ENCODE data around the gene SRGAP3. TPM values are rescaled to one million over a fixed set of nuclear protein-coding genes. Genes with fewer than 3 reads are reported as not detected.
A peak's percentile ranks its signal among the peaks of the same experiment; 100 is the strongest.

The SRGAP3 gene
- total and polyA plus RNA-seq, 2 experiments from 2014 or later = 6.0 to 15.7 TPM

DNA sequence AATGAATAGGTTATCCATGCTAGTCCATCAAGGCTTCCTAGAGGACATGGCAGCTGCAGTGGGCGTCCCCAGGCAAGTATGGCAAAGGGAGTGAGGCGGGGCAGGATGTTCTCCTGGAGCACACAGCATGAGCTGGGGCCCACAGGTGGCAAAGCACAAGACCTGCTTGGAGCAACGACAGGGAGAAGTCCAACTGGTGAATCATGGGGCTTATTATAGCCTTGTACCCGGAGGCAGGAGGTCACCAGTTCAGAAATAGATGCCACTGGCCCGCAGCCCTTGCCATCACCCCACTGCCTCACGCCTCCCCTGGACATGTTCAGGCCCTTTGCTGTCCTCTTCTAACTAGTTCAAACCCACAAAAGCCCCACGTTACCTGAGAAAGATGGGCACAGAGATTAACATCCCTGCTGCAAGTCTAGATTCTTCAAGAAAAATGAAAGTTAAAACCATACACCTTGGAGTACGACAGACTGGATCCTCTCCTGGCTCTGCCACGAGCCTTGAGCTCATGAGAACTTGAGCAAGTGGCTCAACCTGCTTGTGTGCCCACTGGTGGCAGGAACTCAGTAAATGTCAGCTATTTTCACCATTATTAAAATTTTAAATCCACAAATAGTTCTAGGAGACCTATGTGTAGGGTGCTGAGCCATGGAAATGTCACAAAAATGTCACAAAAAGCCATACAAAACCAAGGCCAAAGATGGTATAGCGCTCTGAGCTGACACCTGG lies 1.8 kb upstream of the SRGAP3 start:
- Histone ChIP-seq H3K9me3 (ENCODE audit: low read depth) (no peaks in the 10 kb centered on the region), H3K27me3 (peaks cover 8% of the 10 kb centered on the region), H3K4me1 (ENCODE audit: low read depth) (peaks cover 4% of the 10 kb centered on the region), H3K4me3 (no peak overlapping the region), H3K27ac (no peak overlapping the region), H3K36me3 (no peaks in the 10 kb centered on the region)
- TF ChIP-seq, protein P1, sequence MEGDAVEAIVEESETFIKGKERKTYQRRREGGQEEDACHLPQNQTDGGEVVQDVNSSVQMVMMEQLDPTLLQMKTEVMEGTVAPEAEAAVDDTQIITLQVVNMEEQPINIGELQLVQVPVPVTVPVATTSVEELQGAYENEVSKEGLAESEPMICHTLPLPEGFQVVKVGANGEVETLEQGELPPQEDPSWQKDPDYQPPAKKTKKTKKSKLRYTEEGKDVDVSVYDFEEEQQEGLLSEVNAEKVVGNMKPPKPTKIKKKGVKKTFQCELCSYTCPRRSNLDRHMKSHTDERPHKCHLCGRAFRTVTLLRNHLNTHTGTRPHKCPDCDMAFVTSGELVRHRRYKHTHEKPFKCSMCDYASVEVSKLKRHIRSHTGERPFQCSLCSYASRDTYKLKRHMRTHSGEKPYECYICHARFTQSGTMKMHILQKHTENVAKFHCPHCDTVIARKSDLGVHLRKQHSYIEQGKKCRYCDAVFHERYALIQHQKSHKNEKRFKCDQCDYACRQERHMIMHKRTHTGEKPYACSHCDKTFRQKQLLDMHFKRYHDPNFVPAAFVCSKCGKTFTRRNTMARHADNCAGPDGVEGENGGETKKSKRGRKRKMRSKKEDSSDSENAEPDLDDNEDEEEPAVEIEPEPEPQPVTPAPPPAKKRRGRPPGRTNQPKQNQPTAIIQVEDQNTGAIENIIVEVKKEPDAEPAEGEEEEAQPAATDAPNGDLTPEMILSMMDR (IDR thresholded peaks at IDR 0.05; ENCODE audit: low read depth, low read length) = no peak
- DNase-seq (ENCODE audit: low read depth in 1 of 2, low spot score in 1 of 2) = no peak

DNA sequence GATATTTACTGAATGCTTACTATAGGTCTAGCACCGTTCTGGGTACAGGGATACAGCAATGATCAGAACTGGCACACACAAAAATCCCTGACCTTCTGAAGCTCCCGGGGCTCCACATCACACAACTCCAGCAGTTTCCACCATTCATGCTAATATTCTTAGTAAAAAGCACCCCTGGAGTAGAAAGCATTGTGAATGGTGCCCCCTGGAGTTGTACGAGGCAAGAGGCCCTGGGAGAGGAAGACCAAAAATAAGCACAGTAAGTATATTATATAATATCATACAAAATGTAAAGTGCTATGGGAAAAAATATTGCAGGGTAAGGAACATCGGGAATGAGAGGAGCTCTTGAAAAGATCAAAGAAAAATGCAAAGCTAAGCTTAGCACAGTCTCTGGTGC lies 790 bp upstream of the SRGAP3 start:
- Histone ChIP-seq H3K4me1 (ENCODE audit: low read depth) (peaks cover 4% of the 10 kb centered on the region), H3K27me3 (peaks cover 8% of the 10 kb centered on the region), H3K27ac (no peak overlapping the region), H3K4me3 (no peak overlapping the region), H3K36me3 (no peaks in the 10 kb centered on the region), H3K9me3 (ENCODE audit: low read depth) (no peaks in the 10 kb centered on the region)
- TF ChIP-seq, protein P1 (IDR thresholded peaks at IDR 0.05; ENCODE audit: low read depth, low read length) = no peak
- no peak for DNase-seq (ENCODE audit: low read depth in 1 of 2, low spot score in 1 of 2)

DNA sequence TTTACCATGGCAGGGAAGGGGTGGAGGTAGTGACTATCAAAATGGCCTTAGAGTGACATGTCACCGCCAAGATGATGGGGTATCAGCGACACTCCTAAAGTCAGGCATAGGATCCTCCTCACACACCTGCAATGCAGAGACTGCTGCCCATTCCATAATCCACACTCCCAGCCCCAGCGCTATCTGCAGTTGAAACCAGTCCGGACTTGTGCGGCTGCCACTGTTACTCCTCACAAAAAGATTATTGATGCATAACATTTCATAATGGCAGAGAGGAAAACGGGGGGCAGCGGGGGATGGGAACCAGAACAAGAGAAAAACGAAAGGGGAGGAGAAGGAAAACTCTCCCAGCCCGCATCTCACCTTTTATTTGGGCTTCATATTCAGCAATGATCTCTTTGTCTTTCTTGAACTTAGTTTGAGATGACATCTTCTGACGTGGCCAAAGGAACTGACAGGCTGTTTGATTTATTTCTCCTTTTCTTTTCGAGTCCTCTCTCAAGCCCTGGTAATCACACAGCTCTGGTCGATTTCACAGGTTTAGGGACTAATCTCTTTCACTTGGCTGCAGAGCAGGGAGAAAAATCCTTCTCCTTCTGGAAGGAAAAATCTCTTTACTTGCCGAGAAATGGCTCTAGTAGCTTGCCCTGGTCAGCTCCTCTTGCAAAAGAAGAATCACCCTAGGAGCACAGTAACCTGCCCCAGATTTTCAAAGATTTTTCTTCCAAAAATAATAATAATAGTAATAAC lies 749 bp downstream of the SRGAP3 start:
- DNase-seq (ENCODE audit: low read depth in 1 of 2, low spot score in 1 of 2) = no peak
- Histone ChIP-seq H3K4me3 (peak overlapping the region; percentile 32), H3K27ac (no peak overlapping the region), H3K4me1 (ENCODE audit: low read depth) (peaks cover 4% of the 10 kb centered on the region), H3K9me3 (ENCODE audit: low read depth) (no peaks in the 10 kb centered on the region), H3K36me3 (no peaks in the 10 kb centered on the region), H3K27me3 (peaks cover 8% of the 10 kb centered on the region)
- TF ChIP-seq, protein P1 (IDR thresholded peaks at IDR 0.05; ENCODE audit: low read depth, low read length) = no peak

DNA sequence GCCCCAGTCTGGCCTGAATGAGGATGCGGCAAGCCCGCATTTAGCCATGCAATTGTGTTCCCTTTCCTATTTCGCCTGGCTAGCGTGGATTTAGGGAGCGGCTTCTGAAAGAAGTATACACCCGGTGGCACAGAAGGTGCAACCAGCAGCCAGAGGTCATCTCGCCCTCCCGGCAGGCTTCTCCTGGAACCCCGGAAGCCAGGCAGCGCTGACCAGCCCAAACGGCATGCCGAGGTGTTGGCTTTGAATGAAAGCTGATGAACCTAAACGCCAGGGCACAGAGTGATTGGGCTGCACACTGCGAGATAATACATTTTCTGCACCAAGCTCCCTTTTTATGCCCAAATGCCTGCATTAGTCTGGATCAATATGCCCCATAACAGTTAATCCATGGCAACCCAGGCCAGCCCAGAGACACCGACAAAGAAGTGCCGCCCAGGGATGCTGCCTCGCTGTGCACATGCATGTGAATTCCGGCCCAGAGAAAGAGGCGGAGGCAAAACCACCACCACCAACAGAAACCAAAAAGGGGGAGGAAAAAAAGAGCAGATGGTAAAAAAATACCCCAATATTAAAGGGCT lies 1.4 kb downstream of the SRGAP3 start:
- Histone ChIP-seq H3K4me1 (ENCODE audit: low read depth) (peaks cover 4% of the 10 kb centered on the region), H3K27me3 (peaks cover 8% of the 10 kb centered on the region), H3K27ac (no peak overlapping the region), H3K9me3 (ENCODE audit: low read depth) (no peaks in the 10 kb centered on the region), H3K4me3 (no peak overlapping the region), H3K36me3 (no peaks in the 10 kb centered on the region)
- TF ChIP-seq, protein P1 (IDR thresholded peaks at IDR 0.05; ENCODE audit: low read depth, low read length) = no peak
- DNase-seq (ENCODE audit: low read depth in 1 of 2, low spot score in 1 of 2) = no peak

DNA sequence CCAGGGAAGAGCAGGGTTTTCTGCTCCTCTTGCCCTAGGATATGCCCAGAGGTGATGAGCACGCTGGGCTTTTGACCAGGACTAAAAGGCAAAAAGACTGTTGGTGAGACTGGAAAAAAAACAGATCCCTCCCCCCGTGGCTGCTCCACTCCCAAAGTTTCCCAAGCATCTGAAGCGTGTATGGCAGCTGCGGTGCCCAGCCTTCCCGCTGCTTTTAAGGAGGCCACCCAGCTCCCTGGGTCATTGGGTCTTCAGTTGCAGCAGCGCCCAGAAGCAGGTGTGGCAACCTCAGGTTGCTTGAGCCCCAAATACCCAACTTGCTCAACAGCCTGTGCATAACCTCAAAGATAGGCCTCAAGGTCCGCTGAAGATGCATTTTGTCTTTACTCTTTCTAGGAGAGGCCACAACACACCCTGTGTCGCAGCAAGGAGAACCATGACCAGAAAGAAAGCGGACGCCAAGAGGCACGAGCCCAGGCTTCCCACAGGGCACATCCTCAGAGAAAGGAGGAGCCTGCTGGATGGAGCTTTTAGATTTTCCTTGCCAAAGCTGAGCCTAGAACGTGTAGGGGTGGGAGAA lies 2.0 kb downstream of the SRGAP3 start:
- no peaks in the 10 kb centered on the region for H3K9me3 ChIP-seq (ENCODE audit: low read depth)
- DNase-seq (ENCODE audit: low read depth in 1 of 2, low spot score in 1 of 2) = no peak
- TF ChIP-seq, protein P1 (IDR thresholded peaks at IDR 0.05; ENCODE audit: low read depth, low read length) = no peak
- H3K36me3 ChIP-seq = no peaks in the 10 kb centered on the region
- H3K4me1 ChIP-seq (ENCODE audit: low read depth) = peaks cover 4% of the 10 kb centered on the region
- no peak overlapping the region for H3K4me3 ChIP-seq
- H3K27me3 ChIP-seq = peaks cover 8% of the 10 kb centered on the region
- H3K27ac ChIP-seq = no peak overlapping the region
